Kidney (tissue), 22 donors: ENCODE data around the gene S1PR3. TPM values are rescaled to one million over a fixed set of nuclear protein-coding genes. Genes with fewer than 3 reads are reported as not detected.
"Not testable (repeated sequence)": the region's sequence is repeated elsewhere in the genome, so short reads cannot be mapped to it uniquely, and the experiment has no call there.

ENCODE experiments used
- DNase-seq, 5 donors: peaks; one replicate each; pipeline ENCODE4 v3.0.0-alpha.2; 2013 to 2020
- FAIRE-seq: peaks from 2 replicates; lab custom pipeline; 2012; peaks lifted over from hg19 to GRCh38; lab: Jason Lieb, UNC
- H3K27ac ChIP-seq, 2 donors: one replicate each; pipeline ENCODE4 v1.7.0; 2013; ENCODE audit warnings: low read depth in 2 of 2, low read length in 2 of 2, inconsistent platforms in 1 of 2
- H3K27me3 ChIP-seq: one replicate; pipeline ENCODE4 v1.7.1; 2013; ENCODE audit warnings: low read length, inconsistent platforms; ENCODE audit not compliant: control insufficient read depth, insufficient read depth
- H3K36me3 ChIP-seq, 3 donors: one replicate each; pipeline versions ENCODE4 v1.7.0 to v1.7.1; 2013; ENCODE audit warnings: low read length in 3 of 3, control low read depth in 1 of 3, inconsistent platforms in 1 of 3; ENCODE audit not compliant: insufficient read depth in 3 of 3, control insufficient read depth in 2 of 3
- H3K4me1 ChIP-seq, 3 donors: one replicate each; pipeline versions ENCODE4 v1.7.0 to v1.7.1; 2013; ENCODE audit warnings: low read length in 3 of 3, inconsistent platforms in 1 of 3, low read depth in 1 of 3; ENCODE audit not compliant: control insufficient read depth in 2 of 3, insufficient read depth in 2 of 3
- H3K4me3 ChIP-seq, 3 donors: one replicate each; pipeline versions ENCODE4 v1.7.0 to v1.8.1; 2013; ENCODE audit warnings: low read length in 3 of 3, control low read depth in 1 of 3, inconsistent platforms in 1 of 3
- H3K9ac ChIP-seq, 3 donors: one replicate each; pipeline versions ENCODE4 v1.7.0 to v1.7.1; 2013; ENCODE audit warnings: low read length in 3 of 3, control low read depth in 1 of 3, inconsistent platforms in 1 of 3
- H3K9me3 ChIP-seq, 3 donors: one replicate each; pipeline versions ENCODE4 v1.7.0 to v1.7.1; 2013; ENCODE audit warnings: low read length in 3 of 3, control low read depth in 1 of 3, inconsistent platforms in 1 of 3; ENCODE audit not compliant: control insufficient read depth in 2 of 3, insufficient read depth in 1 of 3
- intact Hi-C: fragments of 100-400 bp; cut with DNase I; formaldehyde crosslinking; loops from one replicate; pipeline ENCODE4 v1.11.1; 2022
- long read RNA-seq, 10 donors: library from polyadenylated mRNA in 1 of 10; unstranded in 1 of 10; transcript quantifications; one replicate each; pipeline ENCODE4 v2.0.0 and lab custom pipeline, GENCODE V29; 2021 to 2026
- polyA plus RNA-seq: library from polyadenylated mRNA; stranded (reverse); fragments of 350-450 nt; fragmentation: Illumina TruSeq; extraction: RNeasy Lipid Tissue Mini Kit (QIAGEN cat#74804); gene quantifications from one replicate; pipeline ENCODE4 v1.2.3, GENCODE V29; 2014; ENCODE audit warnings: low read depth, low replicate concordance; ENCODE audit not compliant: insufficient read depth
- total RNA-seq: library from RNA; stranded (reverse); fragmentation: NEBNext Ultra II Directional; extraction: Animal tissue kit (Norgen Biotek cat#: 25700); gene quantifications from one replicate; pipeline ENCODE4 v1.2.1, GENCODE V29; 2021
- TF ChIP-seq, protein P1 (sequence below): IDR thresholded peaks from 3 replicates; pipeline ENCODE4 v1.5.1; 2012; ENCODE audit warnings: mild to moderate bottlenecking, moderate library complexity, borderline replicate concordance; ENCODE audit not compliant: insufficient read depth; ENCODE audit errors: extremely low read depth
- donor health status: control.
- donor health status: control.
- donor health status: control.
- donor health status: control.
- donor health status: control.
- donor health status: DM: yes; HTN: yes; CAD: no.
- donor health status: Normal renal cell carcinoma (clear cell type).

The S1PR3 gene
- total RNA-seq, result 36.4 TPM
- 12.4 TPM for polyA plus RNA-seq
- long read RNA-seq, donor 1, full-length matches to known transcripts, result 48 of 48 reads
- long read RNA-seq, donor 1, partial matches to known transcripts, result 0 of 48 reads
- long read RNA-seq, donor 1, other reads (novel, unspliced or antisense), result 0 of 48 reads
- long read RNA-seq, donor 2, full-length matches to known transcripts, result 24 of 24 reads
- long read RNA-seq, donor 2, partial matches to known transcripts, result 0 of 24 reads
- long read RNA-seq, donor 2, other reads (novel, unspliced or antisense), result 0 of 24 reads
- long read RNA-seq, donor 3, full-length matches to known transcripts, result 28 of 28 reads
- long read RNA-seq, donor 3, partial matches to known transcripts, result 0 of 28 reads
- long read RNA-seq, donor 3, other reads (novel, unspliced or antisense), result 0 of 28 reads
- long read RNA-seq, donor 4, full-length matches to known transcripts, result 19 of 19 reads
- long read RNA-seq, donor 4, partial matches to known transcripts, result 0 of 19 reads
- long read RNA-seq, donor 4, other reads (novel, unspliced or antisense), result 0 of 19 reads
- long read RNA-seq, donor 5, full-length matches to known transcripts, result 6 of 6 reads
- long read RNA-seq, donor 5, partial matches to known transcripts, result 0 of 6 reads
- long read RNA-seq, donor 5, other reads (novel, unspliced or antisense), result 0 of 6 reads
- long read RNA-seq, donor 6, full-length matches to known transcripts, result 10 of 10 reads
- long read RNA-seq, donor 6, partial matches to known transcripts, result 0 of 10 reads
- long read RNA-seq, donor 6, other reads (novel, unspliced or antisense), result 0 of 10 reads
- long read RNA-seq, donor 7, full-length matches to known transcripts, result 23 of 24 reads
- long read RNA-seq, donor 7, partial matches to known transcripts, result 0 of 24 reads
- long read RNA-seq, donor 7, other reads (novel, unspliced or antisense), result 1 of 24 reads
- long read RNA-seq, donor 8, full-length matches to known transcripts, result 38 of 38 reads
- long read RNA-seq, donor 8, partial matches to known transcripts, result 0 of 38 reads
- long read RNA-seq, donor 8, other reads (novel, unspliced or antisense), result 0 of 38 reads
- long read RNA-seq, donor 9, full-length matches to known transcripts, result 24 of 24 reads
- long read RNA-seq, donor 9, partial matches to known transcripts, result 0 of 24 reads
- long read RNA-seq, donor 9, other reads (novel, unspliced or antisense), result 0 of 24 reads
- long read RNA-seq, donor 10, full-length matches to known transcripts, result 30 of 30 reads
- long read RNA-seq, donor 10, partial matches to known transcripts, result 0 of 30 reads
- long read RNA-seq, donor 10, other reads (novel, unspliced or antisense), result 0 of 30 reads

DNA sequence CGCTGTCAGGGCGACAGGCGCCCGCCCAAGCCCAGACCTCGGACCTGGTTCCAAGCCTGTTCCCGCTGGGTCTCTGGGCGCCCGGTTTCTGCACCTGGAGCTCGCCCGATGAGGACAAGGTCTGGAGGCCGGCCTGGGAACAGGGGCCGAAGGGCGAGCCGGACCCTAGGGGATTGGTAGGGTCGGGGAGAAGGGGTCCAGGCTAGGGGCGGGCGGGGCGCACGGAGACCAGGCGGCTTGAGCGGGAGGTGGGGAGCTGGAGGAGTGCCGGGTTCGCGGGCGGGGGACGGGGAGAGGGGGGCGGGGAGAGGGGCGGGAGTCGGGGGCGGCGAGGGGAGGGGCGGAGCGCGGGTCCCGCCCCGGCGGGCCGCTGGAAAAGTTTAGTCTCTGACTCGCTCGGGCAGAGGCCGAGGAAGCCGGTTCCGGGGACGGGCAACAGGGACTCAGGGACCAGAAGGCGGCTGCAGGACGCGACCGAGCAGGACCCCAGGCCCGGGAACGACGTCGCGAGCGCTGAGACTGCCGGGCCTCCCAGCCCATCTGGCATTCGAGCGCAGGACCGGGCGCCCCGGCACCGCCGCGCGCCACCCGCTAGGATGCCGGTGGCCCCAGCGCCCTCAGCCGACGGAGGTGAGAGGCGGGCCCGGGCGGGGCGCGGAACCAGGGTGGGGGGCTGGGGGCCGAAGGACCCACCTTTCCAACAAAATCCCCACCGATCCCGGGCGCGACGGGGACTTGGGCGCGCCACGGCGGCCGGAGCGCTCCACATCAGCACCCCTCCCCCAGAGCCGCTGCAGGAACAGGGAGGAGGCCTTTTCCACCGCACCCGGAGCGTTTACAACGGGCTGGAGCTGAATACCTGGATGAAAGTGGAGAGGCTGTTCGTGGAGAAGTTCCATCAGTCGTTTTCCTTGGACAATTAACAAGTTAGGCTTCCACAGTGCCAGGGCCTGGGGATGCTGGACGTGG is at the start of gene S1PR3:
Gene S1PR3, plus strand, starts transcription at position 403 of the 969 bp plus-strand sequence. CDS start 9,733 bp downstream, outside the sequence.
- H3K4me3 ChIP-seq, result peak within 1 kb of the TSS; percentile 73 to 85 (median 82)
- H3K9ac ChIP-seq, result peak within 1 kb of the TSS; percentile 30 to 75 (median 52)
- intact Hi-C loops, result no loop called here
- peaks cover 0 to 13% (median 5%) of the 10 kb centered on the region in 3 donors for H3K4me1 ChIP-seq
- peaks cover 0 to 2% (median 0%) of the 10 kb centered on the region in 3 donors for H3K36me3 ChIP-seq
- no peaks in the 10 kb centered on the region for H3K27me3 ChIP-seq
- TF ChIP-seq, protein P1, sequence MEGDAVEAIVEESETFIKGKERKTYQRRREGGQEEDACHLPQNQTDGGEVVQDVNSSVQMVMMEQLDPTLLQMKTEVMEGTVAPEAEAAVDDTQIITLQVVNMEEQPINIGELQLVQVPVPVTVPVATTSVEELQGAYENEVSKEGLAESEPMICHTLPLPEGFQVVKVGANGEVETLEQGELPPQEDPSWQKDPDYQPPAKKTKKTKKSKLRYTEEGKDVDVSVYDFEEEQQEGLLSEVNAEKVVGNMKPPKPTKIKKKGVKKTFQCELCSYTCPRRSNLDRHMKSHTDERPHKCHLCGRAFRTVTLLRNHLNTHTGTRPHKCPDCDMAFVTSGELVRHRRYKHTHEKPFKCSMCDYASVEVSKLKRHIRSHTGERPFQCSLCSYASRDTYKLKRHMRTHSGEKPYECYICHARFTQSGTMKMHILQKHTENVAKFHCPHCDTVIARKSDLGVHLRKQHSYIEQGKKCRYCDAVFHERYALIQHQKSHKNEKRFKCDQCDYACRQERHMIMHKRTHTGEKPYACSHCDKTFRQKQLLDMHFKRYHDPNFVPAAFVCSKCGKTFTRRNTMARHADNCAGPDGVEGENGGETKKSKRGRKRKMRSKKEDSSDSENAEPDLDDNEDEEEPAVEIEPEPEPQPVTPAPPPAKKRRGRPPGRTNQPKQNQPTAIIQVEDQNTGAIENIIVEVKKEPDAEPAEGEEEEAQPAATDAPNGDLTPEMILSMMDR, result no peak
- no peaks in the 10 kb centered on the region for H3K9me3 ChIP-seq
- H3K27ac ChIP-seq, result peak within 1 kb of the TSS in 1 of 2 donors; percentile 47
- FAIRE-seq, result no peak
- peak; percentile 74 to 93 (median 86) for DNase-seq

DNA sequence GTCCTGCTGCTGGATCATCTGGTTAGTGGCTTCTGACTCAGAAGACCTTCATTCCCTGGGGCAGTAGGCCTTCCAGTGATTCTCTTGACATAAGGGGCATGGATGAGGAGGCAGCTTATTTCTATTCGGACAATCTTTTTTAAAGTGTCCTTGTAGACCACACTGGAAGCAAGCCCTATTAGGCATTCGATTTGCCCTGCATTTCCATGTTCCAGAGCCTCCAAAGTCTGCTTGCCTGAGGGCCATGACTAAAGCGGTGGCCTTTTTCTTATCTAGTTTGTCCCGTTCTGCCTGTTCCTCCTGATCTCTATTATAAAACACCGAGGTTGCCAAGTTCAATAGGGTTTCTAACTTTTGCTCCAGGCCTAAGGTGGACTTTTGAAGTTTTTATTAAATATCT is 49.7 kb upstream of the S1PR3 start:
- H3K9ac ChIP-seq, H3K27me3 ChIP-seq, H3K9me3 ChIP-seq, H3K4me1 ChIP-seq, H3K27ac ChIP-seq, H3K4me3 ChIP-seq, FAIRE-seq, intact Hi-C loops, DNase-seq, H3K36me3 ChIP-seq: not testable (repeated sequence)

DNA sequence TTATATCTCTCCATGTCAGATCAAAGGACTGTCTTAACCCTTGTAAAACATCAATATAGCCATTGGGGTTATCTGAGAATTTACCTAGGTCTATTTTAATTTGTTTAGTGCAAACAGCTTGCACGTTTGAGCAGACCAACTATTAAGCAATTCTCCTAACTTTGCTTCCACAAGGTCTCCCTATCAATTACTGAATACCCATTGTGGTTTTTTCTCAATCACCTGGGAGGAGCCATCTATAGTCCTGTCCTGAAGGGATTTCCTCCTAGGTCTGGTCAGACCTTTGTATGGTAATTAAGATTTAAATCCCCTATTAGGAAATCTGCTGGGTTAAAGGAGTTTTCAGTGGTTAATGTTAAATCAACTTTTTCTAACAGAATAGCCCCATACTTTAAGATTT is 48.9 kb upstream of the S1PR3 start:
- FAIRE-seq, result no peak
- no peaks in the 10 kb centered on the region for H3K36me3 ChIP-seq
- no peak overlapping the region for H3K9ac ChIP-seq
- TF ChIP-seq, protein P1, result no peak
- DNase-seq, result no peak
- H3K9me3 ChIP-seq, result no peaks in the 10 kb centered on the region
- H3K27me3 ChIP-seq, result no peaks in the 10 kb centered on the region
- intact Hi-C loops, result no loop called here
- no peak overlapping the region for H3K27ac ChIP-seq
- no peak overlapping the region for H3K4me3 ChIP-seq
- no peaks in the 10 kb centered on the region for H3K4me1 ChIP-seq
